HG03280 (cell line): Measurements from ENCODE around the gene EP300.

ENCODE experiments used
- ATAC-seq: cut with Tn5 transposase; IDR thresholded peaks from one replicate; pipeline ENCODE4 v1.9.1; 2021; ENCODE audit warnings: mild to moderate bottlenecking, moderate library complexity; ENCODE audit not compliant: unreplicated experiment

Gene EP300

DNA sequence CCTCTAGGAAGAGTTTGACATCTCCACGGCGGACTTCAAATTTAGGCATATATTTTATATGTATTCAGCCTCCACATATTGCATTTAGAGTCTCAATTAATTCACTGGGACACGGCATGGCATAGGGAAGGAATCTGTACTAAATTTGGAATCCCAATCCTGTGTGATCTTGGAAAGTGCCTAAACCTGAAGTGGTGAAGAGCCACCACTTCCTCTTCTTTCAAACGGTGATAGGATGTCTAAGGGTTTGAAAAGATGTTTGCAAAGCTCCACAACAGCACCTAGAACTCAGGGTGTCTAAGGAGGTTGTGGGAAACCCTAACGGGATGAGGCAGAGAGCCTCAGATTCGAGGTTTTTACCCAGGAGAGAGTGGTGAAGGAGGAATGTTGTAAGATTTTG is 111.7 kb downstream of the EP300 start:
- no peak for ATAC-seq

DNA sequence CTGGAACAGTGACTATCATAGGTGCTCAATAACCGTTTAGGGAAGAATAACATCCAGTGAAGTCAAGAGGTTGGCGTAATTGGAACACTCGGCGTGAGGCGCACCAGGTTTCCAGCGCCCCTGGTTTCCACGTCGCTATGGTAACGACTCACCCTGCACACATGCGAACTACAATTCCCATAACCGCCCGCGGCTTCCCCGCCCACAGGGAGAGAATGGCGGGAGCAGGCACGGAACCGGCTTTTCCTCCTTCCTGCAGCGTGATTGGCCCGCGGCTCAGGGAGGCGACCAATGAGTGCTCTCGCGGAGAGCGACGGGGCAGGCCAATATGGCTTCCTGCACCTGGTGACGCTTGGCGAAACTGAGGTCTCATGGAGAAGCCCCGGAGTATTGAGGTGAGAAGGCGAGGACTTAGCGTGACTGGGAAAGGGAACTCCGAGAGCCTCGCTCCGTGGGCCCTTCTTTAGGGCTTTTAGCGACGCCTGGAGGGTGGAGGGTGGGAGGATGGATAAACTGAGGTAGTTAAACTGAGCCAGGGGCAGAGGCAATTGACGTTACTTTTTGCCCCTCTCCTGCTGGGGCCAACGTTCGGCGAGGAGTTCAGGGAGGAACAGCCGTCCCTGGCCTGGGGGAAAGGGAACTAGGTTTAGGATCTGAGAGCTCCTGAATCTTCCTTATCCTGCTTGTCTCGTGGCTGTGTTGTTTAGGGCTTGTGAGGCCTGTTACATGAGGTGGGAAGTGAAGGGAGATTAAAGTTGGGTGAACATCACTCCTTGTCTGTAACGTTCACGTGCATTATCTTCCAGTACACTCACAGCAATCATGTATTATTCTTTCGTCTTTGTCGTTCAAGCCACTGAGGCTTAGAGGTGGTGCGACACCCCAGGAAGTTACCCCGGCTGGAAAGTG is 112.9 kb downstream of the EP300 start, which contains the start of gene L3MBTL2:
TSS of gene L3MBTL2 (plus strand) at position 321 of the 909 bp plus-strand sequence. CDS start at position 372, 51 bp downstream.
- peak; percentile 98 for ATAC-seq

DNA sequence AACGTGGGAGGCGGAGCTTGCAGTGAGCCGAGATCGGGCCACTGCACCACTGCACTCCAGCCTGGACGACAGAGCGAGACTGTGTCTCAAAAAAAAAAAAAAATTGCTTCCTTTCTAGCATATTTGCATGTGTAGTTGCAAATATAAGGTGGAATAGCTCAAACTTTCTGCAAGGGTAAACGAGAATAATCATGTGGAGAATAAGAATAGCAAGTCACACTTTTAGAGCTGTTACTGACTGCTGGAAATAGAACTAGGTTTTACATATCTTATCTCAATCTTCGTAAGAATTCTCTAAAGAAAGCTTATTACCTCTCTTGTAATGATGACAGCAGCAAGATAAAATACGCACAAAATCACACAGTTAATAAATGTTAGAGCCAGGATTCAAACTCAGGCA is 114.3 kb downstream of the EP300 start:
- ATAC-seq = no peak

DNA sequence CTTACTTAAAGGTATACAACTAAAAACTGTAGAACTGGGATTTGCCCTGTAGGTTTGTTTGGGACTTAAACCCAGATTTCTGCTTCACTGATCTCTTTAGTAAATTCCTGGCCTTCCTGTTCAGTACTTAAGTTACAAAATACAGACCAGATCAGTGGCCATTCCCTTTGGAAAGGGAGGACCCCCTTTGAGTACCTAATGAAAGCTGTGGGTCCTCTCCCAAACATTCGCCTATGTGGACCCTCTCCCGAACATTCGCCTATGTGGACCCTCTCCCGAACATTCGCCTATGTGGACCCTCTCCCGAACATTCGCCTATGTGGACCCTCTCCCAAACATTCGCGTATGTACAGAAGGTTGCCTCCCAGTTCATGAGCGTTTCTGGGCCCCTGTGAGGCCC is 123.0 kb downstream of the EP300 start:
- ATAC-seq = no peak

DNA sequence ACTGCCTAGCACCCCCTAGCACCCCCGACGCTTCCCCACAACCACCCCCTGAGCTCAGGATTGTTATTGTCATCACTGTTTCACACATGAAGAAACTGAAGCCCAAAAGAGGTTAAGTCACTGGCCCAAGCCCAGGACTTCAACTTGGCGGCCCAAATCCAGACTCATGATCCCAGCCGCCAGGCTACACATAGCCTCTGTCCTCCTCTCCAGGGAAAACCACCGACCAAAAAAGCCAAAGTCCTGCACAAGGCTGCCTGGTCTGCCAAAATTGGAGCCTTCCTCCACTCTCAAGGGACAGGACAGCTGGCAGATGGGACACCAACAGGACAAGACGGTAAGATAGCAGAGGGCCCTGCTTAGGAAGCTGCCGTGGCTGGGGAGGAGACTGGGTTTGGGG is 123.5 kb downstream of the EP300 start:
- ATAC-seq = no peak

DNA sequence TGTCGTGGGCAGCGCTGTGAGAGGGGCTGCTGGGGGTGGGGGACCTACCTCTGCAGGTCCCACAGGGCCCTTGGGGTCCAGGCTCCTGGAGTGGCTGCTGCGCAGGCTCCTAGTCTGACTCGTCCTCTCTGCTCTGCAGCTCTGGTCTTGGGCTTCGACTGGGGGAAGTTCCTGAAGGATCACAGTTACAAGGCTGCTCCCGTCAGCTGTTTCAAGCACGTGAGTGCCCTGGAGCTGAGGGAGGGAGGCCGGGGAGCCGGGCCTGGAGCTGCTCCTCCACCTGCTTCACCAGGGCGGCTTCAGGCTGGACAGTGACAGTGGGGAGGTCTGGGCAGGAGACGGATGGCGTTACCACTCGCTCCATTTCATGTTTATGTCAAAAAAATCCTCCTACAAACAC is 124.6 kb downstream of the EP300 start:
- ATAC-seq = no peak

DNA sequence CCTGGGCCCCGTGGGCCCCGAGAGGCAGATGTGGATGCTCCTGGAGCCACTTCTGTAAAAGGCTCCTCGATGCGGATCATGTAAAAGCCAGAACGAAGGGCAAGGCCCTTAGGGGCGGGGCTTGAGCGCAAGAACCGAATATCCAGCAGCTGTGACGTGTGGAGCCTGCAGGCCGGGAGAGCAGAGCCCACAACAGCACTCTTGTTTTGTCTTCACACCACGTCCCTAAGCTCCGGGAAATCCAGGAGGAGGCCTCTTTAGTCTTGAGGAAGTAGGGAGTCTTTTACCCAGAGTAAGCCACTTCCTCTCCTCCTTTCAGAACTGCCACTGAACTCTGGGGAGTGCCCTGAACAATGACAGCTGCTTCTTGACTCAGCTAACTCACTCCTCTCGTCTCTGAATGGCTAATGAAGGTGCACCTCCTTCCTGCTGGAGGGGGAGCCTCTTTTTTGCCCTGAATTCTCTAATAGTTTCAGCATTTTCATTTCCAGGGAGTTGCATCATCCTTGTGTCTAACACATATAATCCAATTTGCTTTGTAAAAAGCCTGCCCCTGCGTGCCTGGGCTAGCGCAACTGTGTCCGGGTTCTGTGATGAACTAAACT is 125.3 kb downstream of the EP300 start:
- no peak for ATAC-seq

DNA sequence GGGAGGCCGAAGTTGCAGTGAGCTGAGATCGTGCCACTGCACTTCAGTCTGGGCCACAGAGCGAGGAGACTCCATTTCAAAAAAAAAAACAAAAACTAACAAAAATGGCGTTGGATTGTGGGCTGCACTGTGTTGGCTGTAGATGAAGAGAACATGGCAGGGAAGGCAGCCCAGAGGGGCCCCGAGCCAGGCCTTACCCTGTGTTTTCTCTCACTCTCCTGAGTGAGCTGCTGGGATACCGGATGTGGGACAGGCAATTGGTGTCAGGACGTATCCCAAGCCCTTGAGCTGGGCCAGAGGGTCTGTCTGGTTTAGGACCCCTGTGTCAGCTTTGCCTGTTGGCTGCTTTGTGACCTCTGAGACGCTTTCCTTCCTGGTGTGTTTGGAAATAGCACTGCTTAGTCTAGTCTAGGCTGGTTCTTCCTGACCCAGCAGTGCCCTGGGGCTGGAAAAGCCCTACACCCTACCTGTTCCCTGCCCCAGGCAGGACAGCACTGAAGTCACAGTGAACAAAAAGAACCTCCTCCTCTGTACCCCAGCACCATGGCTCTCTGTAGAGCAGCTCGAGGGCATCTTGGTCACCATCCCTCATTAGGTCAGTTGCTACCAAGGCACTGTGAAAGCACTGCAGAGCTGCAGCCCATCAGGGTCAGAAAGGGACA is 130.6 kb downstream of the EP300 start:
- ATAC-seq = no peak

DNA sequence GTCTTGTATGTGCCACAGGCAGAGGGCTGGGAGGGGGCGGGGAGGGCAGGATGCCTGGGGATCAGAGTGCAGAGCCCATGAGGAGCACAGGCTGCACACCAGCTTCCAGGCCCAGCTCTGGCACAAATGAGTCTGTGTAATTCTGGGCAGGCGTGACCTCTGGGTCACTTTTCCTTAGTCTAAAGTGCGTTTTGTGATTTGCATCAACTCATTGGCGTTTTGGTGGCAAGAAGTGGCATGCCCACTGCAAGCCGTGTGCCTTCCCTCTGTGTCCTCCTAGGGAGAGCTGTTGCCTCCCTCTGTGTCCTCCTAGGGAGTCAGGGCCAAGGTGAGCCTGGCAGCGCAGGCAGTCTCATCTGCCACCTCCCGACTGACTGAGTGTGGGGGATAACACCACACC is 131.1 kb downstream of the EP300 start:
- no peak for ATAC-seq

DNA sequence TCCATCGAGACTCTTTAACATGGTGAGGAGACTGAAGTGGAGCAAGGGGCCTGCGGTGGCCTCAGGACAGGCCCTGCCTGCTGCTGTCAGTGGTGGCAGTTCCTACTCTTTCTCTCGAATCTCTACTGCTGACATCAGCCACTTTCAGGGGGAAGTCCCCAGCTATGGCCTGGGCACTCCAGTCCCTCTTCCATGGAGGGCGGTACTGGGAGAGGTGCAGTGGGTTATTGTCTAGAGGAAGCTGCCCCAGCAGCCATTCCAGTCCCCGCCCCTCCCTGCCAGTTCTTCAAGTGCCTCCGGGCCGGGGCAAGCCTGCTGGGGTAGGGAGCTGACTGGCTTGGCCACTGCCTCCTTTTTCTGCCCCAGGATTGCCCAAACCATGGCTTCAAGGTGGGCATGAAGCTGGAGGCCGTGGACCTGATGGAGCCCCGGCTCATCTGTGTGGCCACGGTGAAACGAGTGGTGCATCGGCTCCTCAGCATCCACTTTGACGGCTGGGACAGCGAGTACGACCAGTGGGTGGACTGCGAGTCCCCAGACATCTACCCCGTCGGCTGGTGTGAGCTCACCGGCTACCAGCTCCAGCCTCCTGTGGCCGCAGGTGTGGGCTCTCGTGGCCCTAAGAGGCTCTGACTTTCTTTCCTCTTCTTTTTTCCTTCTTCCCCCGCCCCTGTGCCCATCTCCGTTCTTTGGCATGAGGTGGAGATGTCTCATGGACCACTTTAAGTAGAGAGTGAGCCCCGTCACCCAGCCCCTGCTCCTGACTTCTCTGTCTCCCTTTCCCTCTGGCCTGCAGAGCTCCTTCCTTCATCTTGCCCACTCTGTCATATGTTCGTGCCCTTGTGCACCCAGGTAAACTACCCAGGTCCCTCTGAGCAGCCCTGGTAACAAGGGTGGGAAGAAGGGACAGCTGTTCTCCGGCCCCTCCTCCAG is 134.6 kb downstream of the EP300 start:
- ATAC-seq = no peak

DNA sequence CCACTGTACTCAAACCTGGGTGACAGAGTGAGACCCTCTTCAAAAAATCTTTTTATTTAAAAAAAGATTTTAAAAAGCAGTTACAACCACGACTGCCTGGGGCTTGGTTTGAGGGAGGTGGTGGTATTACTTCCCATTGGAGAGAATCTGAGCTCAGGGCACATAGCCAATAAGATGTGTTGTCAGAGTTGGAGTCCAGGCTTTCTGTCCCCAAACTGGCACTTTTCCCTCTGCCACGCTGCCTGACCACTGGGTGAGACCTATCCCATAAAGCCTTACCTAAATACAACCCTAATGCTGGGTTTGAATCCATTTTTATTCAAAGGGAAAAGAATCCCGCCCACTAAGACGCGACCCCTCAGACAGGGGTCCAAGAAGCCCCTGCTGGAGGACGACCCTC is 136.8 kb downstream of the EP300 start:
- ATAC-seq = no peak
